ENCODE data around the gene FOXO1. TPM values are rescaled to one million over a fixed set of nuclear protein-coding genes. Genes with fewer than 3 reads are reported as not detected.

FOXO1 gene
- total RNA-seq, 1 experiment from 2014 or later = 10.5 TPM

DNA sequence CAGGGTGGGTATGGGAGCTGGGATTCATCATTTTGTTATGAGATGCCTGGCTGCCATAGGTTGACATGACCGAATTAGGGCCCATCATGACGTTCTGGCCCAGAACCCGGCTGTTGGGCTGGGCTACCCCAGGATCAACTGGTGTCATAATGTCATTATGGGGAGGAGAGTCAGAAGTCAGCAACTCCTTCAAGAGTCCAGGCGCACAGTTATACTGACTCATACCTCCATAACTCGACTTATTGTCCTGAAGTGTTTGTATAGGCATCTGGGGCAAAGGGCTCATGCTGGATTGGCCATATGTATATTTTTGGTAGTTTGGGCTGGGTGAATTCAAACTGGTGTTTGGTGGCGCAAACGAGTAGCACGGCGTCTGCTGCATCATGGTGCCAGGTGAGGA lies 106.5 kb downstream of the FOXO1 start:
- Histone ChIP-seq H3K36me3 (ENCODE audit: low read depth) (no peaks in the 10 kb centered on the region), H3K9me3 (ENCODE audit: insufficient read depth, low read depth) (no peaks in the 10 kb centered on the region), H3K4me1 (replicated peaks; ENCODE audit: insufficient read depth) (no peaks in the 10 kb centered on the region), H3K9me2 (ENCODE audit: insufficient read depth) (no peaks in the 10 kb centered on the region), H3F3A (ENCODE audit: insufficient read depth, low read depth) (no peaks in the 10 kb centered on the region), H3K4me2 (no peak overlapping the region), H3K27me3 (ENCODE audit: insufficient read depth, low read depth) (no peaks in the 10 kb centered on the region), H3K27ac (no peak overlapping the region), H2AFZ (no peak overlapping the region), H3K4me3 (no peak overlapping the region), H3K79me2 (ENCODE audit: low read depth) (no peaks in the 10 kb centered on the region), H4K20me1 (ENCODE audit: insufficient read depth) (no peaks in the 10 kb centered on the region)
- POLR2A ChIA-PET (ENCODE audit: unreplicated experiment) = no interaction called here
- no TSS peak for BruUV-seq (replicated peaks)
- CTCF ChIA-PET = no interaction called here
- intact Hi-C loops (cut with micrococcal nuclease; ENCODE audit: unreplicated experiment) = no loop called here
- no peak for DNase-seq
- TF ChIP-seq, protein P1, sequence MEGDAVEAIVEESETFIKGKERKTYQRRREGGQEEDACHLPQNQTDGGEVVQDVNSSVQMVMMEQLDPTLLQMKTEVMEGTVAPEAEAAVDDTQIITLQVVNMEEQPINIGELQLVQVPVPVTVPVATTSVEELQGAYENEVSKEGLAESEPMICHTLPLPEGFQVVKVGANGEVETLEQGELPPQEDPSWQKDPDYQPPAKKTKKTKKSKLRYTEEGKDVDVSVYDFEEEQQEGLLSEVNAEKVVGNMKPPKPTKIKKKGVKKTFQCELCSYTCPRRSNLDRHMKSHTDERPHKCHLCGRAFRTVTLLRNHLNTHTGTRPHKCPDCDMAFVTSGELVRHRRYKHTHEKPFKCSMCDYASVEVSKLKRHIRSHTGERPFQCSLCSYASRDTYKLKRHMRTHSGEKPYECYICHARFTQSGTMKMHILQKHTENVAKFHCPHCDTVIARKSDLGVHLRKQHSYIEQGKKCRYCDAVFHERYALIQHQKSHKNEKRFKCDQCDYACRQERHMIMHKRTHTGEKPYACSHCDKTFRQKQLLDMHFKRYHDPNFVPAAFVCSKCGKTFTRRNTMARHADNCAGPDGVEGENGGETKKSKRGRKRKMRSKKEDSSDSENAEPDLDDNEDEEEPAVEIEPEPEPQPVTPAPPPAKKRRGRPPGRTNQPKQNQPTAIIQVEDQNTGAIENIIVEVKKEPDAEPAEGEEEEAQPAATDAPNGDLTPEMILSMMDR (conservative IDR thresholded peaks at IDR 0.05) = no peak
- no peak for TF ChIP-seq EZH2 (IDR thresholded peaks at IDR 0.05; ENCODE audit: low read depth)

DNA sequence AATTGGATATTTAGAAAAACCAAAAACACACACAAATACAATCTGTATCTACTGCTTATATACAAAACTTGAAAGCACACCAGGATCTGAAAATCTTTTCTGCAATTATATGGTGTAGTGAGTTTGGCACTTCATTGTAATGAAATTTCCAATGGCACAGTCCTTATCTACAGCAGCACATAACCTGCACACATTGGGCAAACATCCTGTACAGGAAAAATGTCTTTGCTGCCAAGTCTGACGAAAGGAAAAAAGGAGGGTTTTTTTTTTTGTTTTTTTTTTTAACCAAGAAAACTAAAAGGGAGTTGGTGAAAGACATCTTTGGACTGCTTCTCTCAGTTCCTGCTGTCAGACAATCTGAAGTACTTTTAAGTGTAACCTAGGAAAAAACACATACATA lies 107.8 kb downstream of the FOXO1 start:
- H3K79me2 ChIP-seq (ENCODE audit: low read depth) = no peaks in the 10 kb centered on the region
- no peak for TF ChIP-seq EZH2 (IDR thresholded peaks at IDR 0.05; ENCODE audit: low read depth)
- TF ChIP-seq, protein P1 (conservative IDR thresholded peaks at IDR 0.05) = no peak
- H3K9me2 ChIP-seq (ENCODE audit: insufficient read depth) = no peaks in the 10 kb centered on the region
- CTCF ChIA-PET = no interaction called here
- H3K4me3 ChIP-seq = no peak overlapping the region
- no peak for DNase-seq
- H3K4me1 ChIP-seq (replicated peaks; ENCODE audit: insufficient read depth) = no peaks in the 10 kb centered on the region
- no TSS peak for BruUV-seq (replicated peaks)
- H3F3A ChIP-seq (ENCODE audit: insufficient read depth, low read depth) = no peaks in the 10 kb centered on the region
- no peak overlapping the region for H3K27ac ChIP-seq
- H3K9me3 ChIP-seq (ENCODE audit: insufficient read depth, low read depth) = no peaks in the 10 kb centered on the region
- H3K27me3 ChIP-seq (ENCODE audit: insufficient read depth, low read depth) = no peaks in the 10 kb centered on the region
- H2AFZ ChIP-seq = no peak overlapping the region
- H3K4me2 ChIP-seq = no peak overlapping the region
- intact Hi-C loops (cut with micrococcal nuclease; ENCODE audit: unreplicated experiment) = no loop called here
- no peaks in the 10 kb centered on the region for H3K36me3 ChIP-seq (ENCODE audit: low read depth)
- H4K20me1 ChIP-seq (ENCODE audit: insufficient read depth) = no peaks in the 10 kb centered on the region
- POLR2A ChIA-PET (ENCODE audit: unreplicated experiment) = no interaction called here

DNA sequence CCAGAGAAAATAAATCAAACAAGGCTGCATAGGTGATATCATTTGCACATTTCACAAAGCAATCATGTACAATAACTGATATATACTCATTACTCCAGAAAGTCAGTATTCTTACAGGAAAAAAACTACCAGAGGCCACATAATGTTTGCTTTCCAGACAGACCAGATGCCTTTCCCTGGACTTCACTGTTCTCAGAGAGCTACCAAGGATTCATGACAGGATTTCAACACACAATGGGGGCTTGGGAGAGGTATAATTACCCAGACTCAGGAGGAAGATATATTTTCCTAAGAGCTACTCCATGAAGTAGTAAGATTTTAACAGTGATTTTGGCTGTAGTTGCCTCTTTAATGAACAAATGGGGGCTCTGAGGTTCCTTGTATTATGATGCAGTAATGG lies 110.0 kb downstream of the FOXO1 start:
- CTCF ChIA-PET = no interaction called here

More for the DNA sequence above, 110.0 kb downstream of the FOXO1 start:
- H3K27me3 ChIP-seq (ENCODE audit: insufficient read depth, low read depth) = no peaks in the 10 kb centered on the region
- POLR2A ChIA-PET (ENCODE audit: unreplicated experiment) = no interaction called here
- TF ChIP-seq EZH2 (IDR thresholded peaks at IDR 0.05; ENCODE audit: low read depth) = no peak
- TF ChIP-seq, protein P1 (conservative IDR thresholded peaks at IDR 0.05) = no peak
- no peaks in the 10 kb centered on the region for H3K36me3 ChIP-seq (ENCODE audit: low read depth)
- H3K9me2 ChIP-seq (ENCODE audit: insufficient read depth) = no peaks in the 10 kb centered on the region
- no peaks in the 10 kb centered on the region for H3F3A ChIP-seq (ENCODE audit: insufficient read depth, low read depth)
- no peak overlapping the region for H3K4me2 ChIP-seq
- no peak for DNase-seq
- no peaks in the 10 kb centered on the region for H4K20me1 ChIP-seq (ENCODE audit: insufficient read depth)
- H3K79me2 ChIP-seq (ENCODE audit: low read depth) = no peaks in the 10 kb centered on the region
- H3K4me1 ChIP-seq (replicated peaks; ENCODE audit: insufficient read depth) = no peaks in the 10 kb centered on the region
- no peak overlapping the region for H3K27ac ChIP-seq
- H3K4me3 ChIP-seq = no peak overlapping the region
- intact Hi-C loops (cut with micrococcal nuclease; ENCODE audit: unreplicated experiment) = no loop called here
- no TSS peak for BruUV-seq (replicated peaks)
- H3K9me3 ChIP-seq (ENCODE audit: insufficient read depth, low read depth) = no peaks in the 10 kb centered on the region
- no peak overlapping the region for H2AFZ ChIP-seq
